Limb (tissue), 2 donors: ENCODE data around the gene ROBO1.

ENCODE experiments used
- DNase-seq, 2 donors: peaks; one replicate each; pipeline ENCODE4 v3.0.0-alpha.2; 2016; ENCODE audit errors: extremely low spot score in 2 of 2

The ROBO1 gene

DNA sequence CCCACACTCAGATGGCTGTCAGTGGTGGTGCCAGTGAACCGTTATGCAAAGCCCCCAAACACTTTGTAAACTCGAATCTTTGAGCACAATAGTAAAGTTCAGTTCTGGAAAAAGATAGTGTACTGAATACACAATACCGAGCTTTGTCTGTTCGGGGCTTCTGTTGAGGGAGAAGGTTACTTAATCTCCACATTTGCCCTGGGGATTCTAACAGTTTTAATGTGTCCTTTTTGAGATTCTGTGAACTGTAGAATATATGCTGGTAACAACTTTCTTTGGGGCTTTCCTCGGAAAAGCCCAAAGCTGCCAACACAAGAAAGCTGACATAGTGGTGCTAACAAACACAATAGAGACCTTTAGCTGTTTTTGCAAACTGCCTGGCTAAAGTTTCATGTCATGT is 686.5 kb downstream of the ROBO1 start:
- no peak for DNase-seq

DNA sequence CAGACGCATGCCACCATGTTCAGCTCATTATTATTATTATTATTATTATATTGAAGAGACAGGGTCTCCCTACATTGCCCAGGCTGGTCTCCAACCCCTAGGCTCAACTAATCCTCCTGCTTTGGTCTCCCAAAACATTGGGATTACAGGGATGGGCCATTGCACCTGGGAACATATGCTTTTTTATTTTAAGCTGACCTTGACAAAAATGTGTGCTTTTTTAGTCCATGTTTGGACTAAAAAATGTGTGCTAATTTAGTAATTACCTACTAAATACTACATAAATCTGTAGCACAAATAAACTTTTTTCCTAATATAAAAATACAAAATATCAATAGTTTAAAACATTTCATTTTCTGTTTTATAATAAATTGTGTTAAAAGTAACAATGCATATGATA is 693.2 kb downstream of the ROBO1 start:
- no peak for DNase-seq

DNA sequence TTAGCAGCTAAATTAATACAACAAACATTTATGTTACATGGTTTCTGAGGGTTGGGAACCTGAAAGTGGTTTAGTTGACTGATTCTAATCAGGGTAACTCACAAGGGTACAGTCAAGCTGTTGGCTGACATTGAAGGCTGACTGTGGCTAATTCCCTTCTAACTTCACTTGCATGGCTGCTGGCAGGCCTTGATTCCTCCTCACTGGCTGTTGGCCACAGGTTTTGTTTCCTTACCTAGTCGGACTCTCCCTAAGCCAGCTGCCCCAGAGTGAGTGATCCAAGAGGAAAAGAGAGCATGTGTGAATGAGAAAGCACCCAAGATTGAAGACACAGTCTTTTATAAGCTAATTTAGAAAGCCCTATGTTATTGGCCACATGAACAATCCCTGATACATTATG is 700.1 kb downstream of the ROBO1 start:
- DNase-seq: no peak

DNA sequence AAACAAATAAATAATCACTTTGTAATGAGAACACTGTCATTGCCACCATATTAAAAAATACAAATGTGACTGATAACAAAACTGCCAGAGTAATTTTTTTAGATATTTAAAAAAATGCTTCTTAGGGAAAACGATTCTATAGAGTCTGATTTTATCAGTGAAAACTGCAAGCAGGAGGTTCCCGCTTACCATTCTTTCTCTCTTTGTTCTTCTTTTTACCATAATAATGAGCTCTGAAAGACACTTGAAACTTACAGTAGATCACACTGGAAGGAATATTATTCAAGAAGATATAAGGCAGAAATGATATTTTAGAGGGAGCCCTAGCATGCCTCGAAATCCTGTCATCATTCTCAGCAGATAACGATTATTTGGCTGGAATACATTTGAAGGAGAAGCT is 701.3 kb downstream of the ROBO1 start:
- DNase-seq: no peak

DNA sequence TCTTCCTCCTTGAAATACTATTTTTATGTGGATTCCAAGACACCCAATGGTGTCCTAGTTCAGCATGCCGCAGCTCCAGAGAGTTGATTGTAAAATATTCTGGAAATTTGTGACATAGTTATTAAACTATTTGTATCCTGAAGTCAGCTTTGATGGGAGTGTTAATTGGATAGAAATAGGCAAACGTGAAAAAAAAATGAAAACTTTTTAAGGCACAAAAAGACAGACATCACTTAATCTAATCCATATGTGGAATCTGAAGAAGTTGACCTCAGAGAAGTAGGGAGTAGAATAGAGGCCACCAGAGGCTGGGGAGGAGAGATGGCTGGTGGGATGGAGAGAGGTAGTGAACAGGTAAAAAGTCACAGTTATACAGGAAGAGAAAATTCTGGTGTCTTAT is 704.2 kb downstream of the ROBO1 start:
- DNase-seq: no peak

DNA sequence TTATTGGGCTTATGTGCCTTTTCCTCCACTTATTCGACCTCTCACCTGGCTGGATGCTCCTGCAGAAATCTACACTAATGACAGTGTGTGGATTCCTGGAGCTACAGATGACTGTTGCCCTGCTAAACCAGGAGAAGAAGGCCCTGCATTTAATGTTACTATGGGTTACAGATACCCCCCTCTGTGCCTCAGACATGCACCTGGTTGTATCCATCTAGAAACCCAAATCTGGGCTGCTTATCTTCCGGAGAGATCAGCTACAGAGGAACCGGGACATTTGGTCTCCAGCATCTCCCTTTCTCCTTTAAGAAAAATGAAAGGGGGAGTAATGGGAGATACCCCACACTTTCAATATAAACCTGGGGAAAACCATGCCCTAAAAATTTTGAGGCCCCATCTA is 710.0 kb downstream of the ROBO1 start:
- DNase-seq: no peak

DNA sequence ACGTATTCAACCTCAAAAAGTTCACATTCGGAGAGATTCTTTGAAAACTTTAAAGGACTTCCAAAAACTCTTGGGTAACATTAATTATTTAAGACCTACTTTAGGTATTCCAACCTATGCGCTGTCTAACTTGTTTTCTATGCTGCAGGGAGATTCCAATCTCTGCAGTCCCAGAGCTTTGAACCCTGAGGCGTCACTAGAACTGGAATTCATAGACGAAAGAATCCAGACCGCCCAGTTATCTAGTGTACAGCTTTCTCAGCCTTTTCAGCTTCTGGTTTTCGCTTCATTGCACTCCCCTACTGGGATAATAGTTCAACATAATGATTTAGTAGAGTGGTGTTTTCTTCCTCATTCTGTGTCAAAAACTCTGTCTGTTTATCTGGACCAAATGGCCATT is 711.3 kb downstream of the ROBO1 start:
- no peak for DNase-seq

DNA sequence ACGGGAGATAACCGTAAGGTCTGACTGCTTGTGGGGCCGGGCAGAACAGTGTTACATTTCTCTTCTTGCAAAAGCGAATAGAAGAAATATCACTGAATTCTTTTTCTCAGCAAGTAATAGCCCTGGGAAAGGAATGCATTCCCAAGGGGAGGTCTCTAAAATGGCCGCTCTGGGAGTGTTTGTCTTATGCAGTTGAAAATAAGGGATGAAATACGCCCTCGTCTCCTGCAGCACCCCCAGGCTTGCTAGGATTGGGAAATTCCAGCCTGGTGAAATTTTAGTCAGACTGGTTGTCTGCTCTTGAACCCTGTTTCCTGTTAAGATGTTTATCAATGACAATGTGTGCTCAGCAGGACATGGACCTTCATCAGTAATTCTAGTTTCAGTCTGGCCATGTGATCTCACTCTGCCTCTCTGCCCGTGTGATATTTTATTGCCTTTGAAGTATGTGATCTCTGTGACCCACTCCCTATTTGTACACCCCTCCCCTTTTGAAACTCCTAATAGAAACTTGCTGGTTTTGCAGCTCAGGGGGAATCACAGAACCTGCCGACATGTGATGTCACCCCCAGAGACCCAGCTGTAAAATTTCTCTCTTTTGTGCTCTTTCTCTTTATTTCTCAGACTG is 715.6 kb downstream of the ROBO1 start:
- no peak for DNase-seq

DNA sequence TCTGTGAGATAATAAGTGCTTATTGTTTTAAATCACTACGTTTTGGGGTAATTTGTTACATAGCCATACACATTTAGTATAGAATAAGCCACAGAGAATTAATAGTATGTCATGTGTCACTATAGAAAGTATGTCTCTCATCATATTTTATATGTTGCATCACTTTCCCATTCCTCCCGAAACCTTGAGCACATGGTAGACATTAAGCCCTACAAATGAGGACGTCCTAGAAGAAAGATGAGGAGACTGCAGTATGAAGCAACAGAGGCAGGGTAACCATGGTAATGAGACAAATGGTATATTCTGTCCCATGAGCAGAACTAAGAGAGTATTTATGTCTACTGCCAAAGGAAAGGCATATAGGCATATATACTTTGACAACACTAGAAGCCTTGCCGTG is 720.2 kb downstream of the ROBO1 start:
- DNase-seq: no peak

DNA sequence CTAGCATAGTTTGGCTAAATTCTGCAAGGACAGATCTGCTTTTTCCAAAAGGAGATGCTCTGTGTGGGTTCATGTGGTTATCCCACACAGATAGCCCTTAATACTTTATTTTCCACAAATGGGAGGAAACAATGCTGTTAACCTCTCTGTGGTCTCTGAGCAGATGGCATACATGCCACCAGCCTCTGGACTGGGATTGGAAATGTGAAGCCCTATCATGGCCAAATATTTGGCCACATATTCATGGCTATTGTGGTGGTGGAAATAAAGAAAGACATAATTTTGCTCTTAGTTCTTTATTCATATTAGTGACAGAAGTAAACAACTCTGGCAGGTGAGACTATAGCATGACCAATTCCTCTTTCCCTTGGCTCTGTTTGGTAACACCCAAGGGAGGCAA is 726.2 kb downstream of the ROBO1 start:
- no peak for DNase-seq

DNA sequence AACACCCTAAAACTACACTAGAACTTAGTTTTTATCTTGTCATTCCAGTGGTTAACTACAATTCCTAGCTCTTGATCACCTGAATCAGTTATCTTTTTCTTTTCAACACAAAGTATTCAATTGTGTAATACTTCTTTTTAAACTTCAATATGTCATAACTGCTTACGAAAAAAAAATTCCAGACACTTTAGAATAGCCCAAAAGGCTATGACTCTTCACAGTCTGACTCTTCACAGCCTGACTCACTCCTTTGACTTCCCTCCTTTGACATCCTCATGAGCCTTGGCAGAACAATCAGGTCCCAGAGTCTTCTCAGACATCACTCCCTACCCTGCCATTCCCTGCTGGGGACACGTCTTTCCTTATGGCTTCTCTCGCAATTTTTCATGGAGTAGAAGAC is 727.1 kb downstream of the ROBO1 start:
- DNase-seq: no peak

DNA sequence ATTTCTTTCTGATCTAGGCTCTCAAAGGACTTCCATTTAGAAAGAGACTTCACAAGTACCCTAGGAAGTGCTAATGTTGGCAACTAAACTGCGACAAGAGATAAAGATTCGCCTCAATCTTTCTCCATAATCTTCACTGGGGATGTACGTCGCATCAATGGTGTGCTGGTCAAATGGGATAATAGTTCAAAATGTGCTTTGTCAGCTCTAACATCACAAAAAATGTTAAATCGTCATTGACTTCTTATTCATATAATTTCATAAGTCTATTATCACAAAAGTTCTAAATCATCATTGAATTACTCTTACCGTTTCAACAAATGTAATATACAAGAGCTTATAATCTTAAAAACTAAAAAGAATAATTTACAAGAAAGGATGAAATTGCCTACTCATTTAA is 727.7 kb downstream of the ROBO1 start:
- DNase-seq: no peak

DNA sequence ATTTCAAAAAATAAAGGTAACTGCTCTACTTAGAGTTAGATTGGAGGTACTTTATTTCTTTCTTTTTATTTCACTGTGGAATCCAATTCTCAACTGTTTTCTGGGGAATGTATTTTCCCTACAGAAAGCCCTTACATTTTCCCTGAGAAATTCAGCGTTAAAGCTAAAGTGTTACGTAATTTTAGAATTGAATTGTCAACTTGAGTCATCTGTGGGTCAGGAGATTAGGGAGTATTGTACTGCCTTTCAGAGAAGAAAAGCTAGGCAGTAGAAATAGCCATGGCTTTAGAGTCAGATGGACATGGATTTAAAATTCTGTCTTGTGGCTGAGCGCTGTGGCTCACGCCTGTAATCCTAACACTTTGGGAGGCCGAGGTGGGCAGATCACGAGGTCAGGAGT is 728.6 kb downstream of the ROBO1 start:
- DNase-seq: no peak

DNA sequence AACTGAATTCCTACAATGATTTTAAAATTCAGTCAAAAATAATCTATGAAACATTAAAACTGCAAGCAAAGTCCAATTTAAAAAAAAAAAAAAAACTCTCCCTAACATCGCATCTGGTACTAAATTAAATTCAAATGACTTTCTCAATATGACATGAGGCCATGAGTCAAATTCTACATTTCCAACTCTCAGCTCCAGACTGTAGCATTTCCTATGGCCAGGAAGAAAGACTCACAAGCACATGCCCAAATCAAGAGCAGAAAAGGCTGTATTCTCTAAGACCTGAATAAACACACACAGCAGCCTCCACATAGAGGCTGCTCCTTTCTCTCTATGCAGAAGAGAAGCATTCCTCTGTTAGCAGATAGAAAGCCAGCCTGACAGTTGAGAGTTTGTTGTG is 729.2 kb downstream of the ROBO1 start:
- DNase-seq: no peak

DNA sequence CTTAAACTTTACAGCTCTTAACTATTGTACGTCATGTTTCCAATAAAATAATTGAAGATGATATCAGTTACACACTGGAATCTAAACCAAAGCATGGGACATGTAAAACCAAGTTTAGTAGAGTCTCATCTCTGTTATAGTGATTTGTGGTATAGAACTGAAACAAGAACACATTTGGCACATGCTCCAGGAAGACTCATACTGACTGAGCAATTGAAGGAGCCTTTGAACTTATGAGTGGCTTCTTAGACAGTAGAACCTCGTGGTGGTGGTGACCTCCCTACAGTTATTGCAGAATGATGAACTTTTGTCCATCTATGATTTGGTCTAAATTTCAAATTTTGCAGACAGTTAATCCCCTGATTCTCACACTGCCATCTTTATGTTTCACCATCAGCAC is 729.7 kb downstream of the ROBO1 start:
- no peak for DNase-seq

DNA sequence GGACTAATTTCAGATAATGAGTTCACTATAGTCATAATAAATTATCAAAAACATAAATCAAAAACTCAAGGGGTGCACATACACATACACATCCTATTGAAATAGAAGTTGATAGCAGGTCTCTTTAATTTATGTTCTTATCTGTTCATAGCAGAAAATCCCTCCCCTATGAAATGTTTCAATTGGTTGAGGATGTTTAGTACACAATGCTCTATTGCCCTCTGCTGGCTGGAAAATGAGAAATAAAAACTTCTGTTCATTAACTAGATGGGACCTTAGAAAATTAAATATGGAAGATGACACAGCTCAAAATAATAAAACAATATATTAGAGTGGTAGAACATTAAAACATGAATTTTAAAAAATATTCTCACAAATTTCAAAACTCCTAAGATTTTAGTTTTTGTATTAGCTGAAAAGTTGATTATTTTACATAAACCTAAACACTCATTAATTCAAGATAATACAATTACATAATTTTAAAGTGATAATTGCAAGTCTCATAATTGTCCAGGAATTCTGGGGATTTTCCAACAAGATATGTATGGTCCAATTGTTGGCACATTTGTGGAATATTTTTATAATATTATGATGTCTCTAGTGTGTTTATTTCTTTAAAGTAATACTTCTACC is 735.0 kb downstream of the ROBO1 start:
- peak in 1 of 2 donors; percentile 66 for DNase-seq

DNA sequence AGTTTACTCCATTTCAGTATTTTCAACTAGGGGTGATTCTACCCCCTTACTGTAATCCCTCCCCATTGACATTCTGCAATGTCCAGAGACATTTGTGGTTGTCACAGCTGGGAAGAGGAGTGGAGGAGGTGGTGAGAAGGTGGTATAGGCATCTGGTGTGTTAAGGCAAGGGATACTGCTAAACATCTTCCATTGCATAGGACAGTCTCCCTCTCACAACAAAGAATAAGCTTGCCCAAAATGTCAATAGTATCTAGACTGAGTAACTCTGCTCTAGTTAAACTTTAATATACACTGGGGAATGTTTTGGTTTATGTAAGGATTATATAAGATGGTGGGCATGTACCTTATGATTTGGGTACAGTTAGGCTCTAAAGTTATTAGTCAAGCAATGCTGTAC is 737.6 kb downstream of the ROBO1 start:
- DNase-seq: no peak

DNA sequence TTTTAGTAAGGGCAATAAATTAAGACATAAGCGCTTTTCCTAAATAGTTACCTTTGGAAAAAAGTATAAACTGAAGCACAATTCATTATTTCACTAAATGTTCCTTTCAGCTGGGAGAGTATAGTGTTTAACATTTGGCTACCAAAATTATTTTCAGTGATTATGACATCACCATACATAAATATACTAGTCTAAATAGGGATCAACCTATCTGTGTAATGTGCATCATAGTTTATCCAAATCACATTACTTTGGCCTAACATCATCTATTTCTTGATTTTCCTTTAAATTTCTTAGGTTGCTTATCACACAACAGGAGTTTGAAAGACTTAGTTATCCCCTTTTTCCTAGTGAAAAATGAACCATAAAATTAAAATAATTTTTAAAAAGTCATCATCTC is 738.9 kb downstream of the ROBO1 start:
- DNase-seq: no peak

DNA sequence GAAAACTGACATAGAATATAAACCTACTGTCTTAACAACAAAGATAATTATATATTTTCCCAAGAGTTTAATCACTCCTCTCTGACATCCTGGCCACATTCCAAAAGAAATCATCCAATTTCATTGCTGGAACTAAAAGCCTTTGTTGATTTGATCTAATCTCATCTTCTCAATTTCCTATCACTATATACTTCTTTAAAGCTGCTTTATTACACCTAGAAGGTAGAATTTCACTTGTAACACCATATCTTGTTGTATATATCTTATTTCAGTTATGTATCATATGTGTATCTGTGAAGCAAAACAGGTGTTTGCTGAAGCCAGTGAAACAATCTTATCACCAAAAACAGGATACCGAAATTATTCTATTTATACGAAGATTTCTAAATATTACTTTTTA is 740.2 kb downstream of the ROBO1 start:
- no peak for DNase-seq

DNA sequence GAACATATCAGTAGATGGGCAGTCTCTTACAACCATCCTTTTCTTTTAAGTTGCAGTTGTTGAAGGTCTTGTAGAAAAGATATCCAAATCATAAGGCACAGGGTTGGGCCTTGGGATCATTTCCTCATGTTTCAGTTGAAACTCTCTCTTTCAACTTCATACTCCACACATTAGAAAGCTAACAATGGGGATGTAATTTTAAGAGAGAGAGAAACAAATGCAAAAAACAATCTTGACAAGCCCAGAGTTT is 747.9 kb downstream of the ROBO1 start:
- no peak for DNase-seq

DNA sequence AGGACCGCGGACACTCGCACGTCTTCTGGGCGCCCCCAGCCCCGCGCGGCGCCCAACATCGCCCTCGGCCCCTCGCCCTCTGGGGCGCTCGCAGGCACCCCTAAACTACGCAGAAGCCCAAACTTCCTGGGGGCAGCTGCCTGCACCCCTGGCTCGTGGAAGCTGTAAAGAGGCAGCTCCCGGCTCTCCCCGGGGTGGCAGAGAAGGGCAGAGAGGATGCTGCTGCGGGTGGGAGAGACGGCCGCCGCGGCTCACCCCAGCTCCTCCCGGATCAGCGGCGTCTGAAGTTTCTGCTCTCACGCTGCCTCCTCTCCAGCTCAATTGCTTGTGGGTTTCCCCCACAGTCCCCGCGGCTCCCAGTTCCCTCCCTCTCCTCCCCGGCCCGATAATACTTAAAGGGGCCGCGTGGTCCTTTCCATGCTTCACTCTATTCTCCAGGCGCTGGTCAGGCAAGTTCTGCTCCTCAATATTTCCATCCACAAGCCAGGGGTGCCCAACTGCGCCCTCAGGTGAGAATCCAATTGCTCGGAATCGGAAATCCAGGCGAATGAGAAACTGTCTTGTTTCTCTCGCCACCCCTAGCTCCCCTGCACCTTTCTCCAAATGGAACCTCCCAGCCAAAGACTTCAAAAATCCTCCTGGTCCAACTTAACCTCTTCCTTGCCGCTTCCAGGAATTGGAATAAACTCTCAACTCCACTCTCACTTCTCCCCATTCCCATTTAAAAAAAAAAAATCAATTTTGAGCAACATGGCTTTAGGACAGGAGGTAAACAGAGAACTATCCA is 748.5 kb downstream of the ROBO1 start:
- DNase-seq: peak; percentile 90 to 93

DNA sequence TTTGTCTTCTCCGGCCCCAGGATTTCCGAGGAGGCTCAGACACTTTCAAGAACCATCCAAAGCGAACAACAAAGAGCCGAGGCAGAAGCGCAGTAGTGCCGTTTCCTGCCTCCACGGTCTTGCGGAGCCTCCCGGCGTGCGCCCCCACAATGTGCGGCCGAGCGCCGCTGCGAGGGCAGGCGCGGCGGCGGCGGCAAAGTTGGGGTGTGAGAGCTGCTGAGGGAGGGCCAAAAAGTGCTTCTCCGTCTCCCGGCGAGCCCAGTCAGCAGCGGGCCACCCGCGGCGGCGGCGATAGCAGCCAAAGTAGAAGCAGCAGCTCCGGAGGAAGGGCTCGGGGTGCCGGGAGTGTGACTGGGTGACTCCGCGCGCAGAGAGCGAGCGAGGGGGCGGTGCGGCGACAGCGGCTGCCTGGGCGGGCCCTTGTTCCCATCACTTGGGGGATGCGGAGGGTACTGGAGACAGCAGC is 749.1 kb downstream of the ROBO1 start:
- DNase-seq: peak; percentile 51 to 80

DNA sequence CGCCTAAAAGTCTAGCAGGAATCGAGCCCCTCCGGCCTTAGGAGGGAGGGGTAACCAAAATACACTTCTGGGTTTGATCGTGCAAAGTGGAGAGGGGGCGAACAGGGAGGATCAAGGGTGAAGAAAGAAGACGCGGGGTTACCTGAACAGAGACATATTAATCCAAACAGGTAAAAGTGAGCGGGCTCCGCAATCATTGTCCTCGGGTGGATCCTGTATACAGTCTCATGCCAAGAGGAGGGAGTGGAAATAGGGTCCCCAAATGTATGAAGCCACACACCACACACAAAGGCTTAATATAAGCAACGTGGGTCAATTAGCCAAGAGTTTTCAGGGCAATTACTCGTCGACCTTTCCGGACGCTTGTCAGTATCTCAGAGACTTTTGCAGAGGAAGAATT is 749.5 kb downstream of the ROBO1 start:
- DNase-seq: no peak
